HL-60 (cell line): ENCODE results near the gene SLC22A3.

Experiments used
- DNase-seq, 2 experiments: peaks; one replicate each; pipeline ENCODE4 v3.0.0-alpha.2; 2010 to 2020; ENCODE audit warnings: low read depth in 1 of 2, low spot score in 1 of 2
- H3K27ac ChIP-seq: fragments of 250-450 bp; sonication (Bioruptor Pico); replicated peaks from 2 replicates; pipeline ENCODE4 v1.5.1; 2020; ENCODE audit warnings: mild to moderate bottlenecking, moderate library complexity
- H3K27me3 ChIP-seq: fragments of 250-450 bp; sonication (Bioruptor Pico); 2 replicates; pipeline ENCODE4 v1.5.1; 2021; ENCODE audit warnings: mild to moderate bottlenecking, moderate library complexity; ENCODE audit not compliant: insufficient read depth, poor library complexity, severe bottlenecking
- H3K4me3 ChIP-seq: replicated peaks from 2 replicates; pipeline ENCODE4 v1.5.1; 2011; ENCODE audit warnings: mild to moderate bottlenecking, control low read depth, low read length; ENCODE audit not compliant: insufficient read depth
- CTCF ChIP-seq: IDR thresholded peaks from one replicate; pipeline ENCODE4 v1.5.1; 2011; ENCODE audit warnings: low read length, control low read depth, inconsistent platforms; ENCODE audit not compliant: insufficient read depth
- GABPA ChIP-seq: IDR thresholded peaks from 2 replicates; pipeline ENCODE4 v1.6.1; 2012; ENCODE audit warnings: low read depth
- POLR2AphosphoS5 ChIP-seq: IDR thresholded peaks from 2 replicates; pipeline ENCODE4 v1.6.1; 2012; ENCODE audit warnings: low read depth
- REST ChIP-seq: IDR thresholded peaks from 2 replicates; pipeline ENCODE4 v1.6.1; 2012; ENCODE audit warnings: low read depth; ENCODE audit not compliant: insufficient replicate concordance
- SPI1 ChIP-seq: IDR thresholded peaks from 2 replicates; pipeline ENCODE4 v1.6.1; 2012; ENCODE audit warnings: low read depth, mild to moderate bottlenecking, borderline replicate concordance

The SLC22A3 gene

GRCh38 chr6:160430751-160431150, 82.6 kb downstream of the SLC22A3 start:
- no peak for DNase-seq
- Histone ChIP-seq H3K27me3 (no peaks in the 10 kb centered on the region), H3K27ac (no peak overlapping the region), H3K4me3 (no peak overlapping the region)
- TF ChIP-seq GABPA, result no peak
- TF ChIP-seq SPI1, result no peak
- TF ChIP-seq POLR2AphosphoS5, result no peak
- no peak for TF ChIP-seq CTCF
- no peak for TF ChIP-seq REST

- Histone ChIP-seq H3K4me3 (no peak overlapping the region), H3K27me3 (no peaks in the 10 kb centered on the region), H3K27ac (no peak overlapping the region)
- no peak for DNase-seq
- no peak for TF ChIP-seq GABPA
These were observed 83.0 kb downstream of the SLC22A3 start for GRCh38 chr6:160431226-160431625.

- no peak for DNase-seq
- Histone ChIP-seq H3K27me3 (no peaks in the 10 kb centered on the region), H3K27ac (no peak overlapping the region), H3K4me3 (no peak overlapping the region)
- TF ChIP-seq CTCF (no peak), GABPA (no peak), SPI1 (no peak), POLR2AphosphoS5 (no peak), REST (no peak)
These were observed 83.7 kb downstream of the SLC22A3 start for GRCh38 chr6:160431791-160432404.

GRCh38 chr6:160435935-160436334, 87.8 kb downstream of the SLC22A3 start:
- TF ChIP-seq REST (no peak), POLR2AphosphoS5 (no peak), SPI1 (no peak), GABPA (no peak), CTCF (no peak)
- no peak for DNase-seq
- Histone ChIP-seq H3K4me3 (no peak overlapping the region), H3K27me3 (peaks cover 2% of the 10 kb centered on the region), H3K27ac (no peak overlapping the region)
